ENCODE results near the gene SERPINH1.

DNA sequence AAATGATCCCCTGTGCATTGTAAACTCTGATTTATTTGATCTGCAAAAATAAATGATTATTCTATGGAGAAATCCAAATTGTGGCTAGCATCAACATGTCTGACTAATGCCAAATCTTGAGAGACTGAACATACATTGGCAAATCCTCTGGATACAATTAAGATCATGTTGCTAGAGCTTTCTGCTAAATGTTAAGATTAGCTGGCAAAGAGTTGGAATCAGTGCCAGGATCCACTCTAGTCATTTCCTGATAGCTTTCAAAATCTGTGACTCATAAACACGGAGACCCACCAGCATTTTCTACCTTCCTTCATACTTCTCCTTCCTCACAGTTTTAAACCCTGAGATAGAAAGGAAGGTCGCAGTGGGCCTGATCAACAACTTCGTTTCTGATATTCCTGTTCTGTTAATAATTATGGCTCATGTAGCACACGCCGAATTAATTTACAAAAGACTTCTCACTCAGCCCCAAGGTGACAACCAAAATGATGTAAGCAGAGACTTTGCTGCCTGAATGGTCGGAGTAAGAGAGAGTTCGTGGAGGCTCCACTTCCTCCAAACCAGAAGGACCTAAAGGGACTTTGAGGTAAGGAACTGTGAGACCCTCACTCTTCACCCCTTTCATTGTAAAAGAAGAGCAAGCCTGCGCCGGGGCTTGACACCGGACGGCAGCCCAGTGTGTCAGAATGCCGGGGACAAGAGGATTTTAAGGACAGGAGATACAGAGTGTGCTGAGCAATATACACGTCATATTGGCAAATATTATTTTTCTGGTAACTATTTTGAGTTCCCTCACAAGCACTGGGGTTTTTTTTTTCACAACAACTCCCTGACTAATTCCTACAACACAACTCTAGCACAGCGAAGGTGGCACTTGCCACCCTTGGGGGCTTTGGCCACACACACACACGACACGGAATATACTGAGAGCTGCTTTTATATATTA, 42.0 kb downstream of the SERPINH1 start:
- no peak for TF ChIP-seq CTCF (IDR thresholded peaks at IDR 0.05; ENCODE audit: insufficient read depth, low read length)
- no peak for TF ChIP-seq SPI1 (IDR thresholded peaks at IDR 0.05; ENCODE audit: borderline replicate concordance, low read depth)
- TF ChIP-seq, protein P1, sequence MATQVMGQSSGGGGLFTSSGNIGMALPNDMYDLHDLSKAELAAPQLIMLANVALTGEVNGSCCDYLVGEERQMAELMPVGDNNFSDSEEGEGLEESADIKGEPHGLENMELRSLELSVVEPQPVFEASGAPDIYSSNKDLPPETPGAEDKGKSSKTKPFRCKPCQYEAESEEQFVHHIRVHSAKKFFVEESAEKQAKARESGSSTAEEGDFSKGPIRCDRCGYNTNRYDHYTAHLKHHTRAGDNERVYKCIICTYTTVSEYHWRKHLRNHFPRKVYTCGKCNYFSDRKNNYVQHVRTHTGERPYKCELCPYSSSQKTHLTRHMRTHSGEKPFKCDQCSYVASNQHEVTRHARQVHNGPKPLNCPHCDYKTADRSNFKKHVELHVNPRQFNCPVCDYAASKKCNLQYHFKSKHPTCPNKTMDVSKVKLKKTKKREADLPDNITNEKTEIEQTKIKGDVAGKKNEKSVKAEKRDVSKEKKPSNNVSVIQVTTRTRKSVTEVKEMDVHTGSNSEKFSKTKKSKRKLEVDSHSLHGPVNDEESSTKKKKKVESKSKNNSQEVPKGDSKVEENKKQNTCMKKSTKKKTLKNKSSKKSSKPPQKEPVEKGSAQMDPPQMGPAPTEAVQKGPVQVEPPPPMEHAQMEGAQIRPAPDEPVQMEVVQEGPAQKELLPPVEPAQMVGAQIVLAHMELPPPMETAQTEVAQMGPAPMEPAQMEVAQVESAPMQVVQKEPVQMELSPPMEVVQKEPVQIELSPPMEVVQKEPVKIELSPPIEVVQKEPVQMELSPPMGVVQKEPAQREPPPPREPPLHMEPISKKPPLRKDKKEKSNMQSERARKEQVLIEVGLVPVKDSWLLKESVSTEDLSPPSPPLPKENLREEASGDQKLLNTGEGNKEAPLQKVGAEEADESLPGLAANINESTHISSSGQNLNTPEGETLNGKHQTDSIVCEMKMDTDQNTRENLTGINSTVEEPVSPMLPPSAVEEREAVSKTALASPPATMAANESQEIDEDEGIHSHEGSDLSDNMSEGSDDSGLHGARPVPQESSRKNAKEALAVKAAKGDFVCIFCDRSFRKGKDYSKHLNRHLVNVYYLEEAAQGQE (IDR thresholded peaks at IDR 0.05; ENCODE audit: insufficient replicate concordance, low read depth): no peak
- TF ChIP-seq POLR2AphosphoS5 (IDR thresholded peaks at IDR 0.05; ENCODE audit: low read depth): no peak
- no peak for TF ChIP-seq GABPA (IDR thresholded peaks at IDR 0.05; ENCODE audit: low read depth)

All from HL-60 (cell line).